Common myeloid progenitor, CD34-positive (primary cell): ENCODE results near the gene CHMP2A.
"Not testable (repeated sequence)": the region's sequence is repeated elsewhere in the genome, so short reads cannot be mapped to it uniquely, and the experiment has no call there.

ENCODE experiments used
- CTCF ChIA-PET: fragments of 350-600 bp; sonication (Branson Sonifier 250); formaldehyde crosslinking; loops from one replicate; lab custom pipeline; 2021; ENCODE audit warnings: antibody characterized with exemption; lab: Charles Lee
- POLR2A ChIA-PET: fragments of 350-600 bp; sonication (Branson Sonifier 250); formaldehyde crosslinking; loops from one replicate; lab custom pipeline; 2021; ENCODE audit warnings: antibody characterized with exemption; lab: Charles Lee
- DNase-seq, 3 donors: peaks; one replicate each; pipeline versions ENCODE4 v3.0.0 to v3.0.0-alpha.2; 2013
- H3K27ac ChIP-seq, 2 experiments: 1 replicate in 1 of 2; 2 replicates in 1 of 2; pipeline ENCODE4 v1.7.0; 2013; ENCODE audit warnings: inconsistent platforms in 2 of 2, low read length in 2 of 2, mild to moderate bottlenecking in 2 of 2, low read depth in 1 of 2, moderate library complexity in 1 of 2; ENCODE audit not compliant: severe bottlenecking in 2 of 2, insufficient read depth in 1 of 2, poor library complexity in 1 of 2
- H3K27me3 ChIP-seq, 5 experiments: replicated peaks in 2 of 5; 1 replicate in 3 of 5; 2 replicates in 2 of 5; pipeline versions ENCODE4 v1.6.1 to v1.7.0; 2013; ENCODE audit warnings: low read length in 4 of 5, mild to moderate bottlenecking in 2 of 5, moderate library complexity in 2 of 5, inconsistent platforms in 1 of 5; ENCODE audit not compliant: insufficient read depth in 5 of 5, control insufficient read depth in 4 of 5
- H3K36me3 ChIP-seq, 4 experiments: 1 replicate in 2 of 4; 2 replicates in 2 of 4; pipeline versions ENCODE4 v1.6.1 to v1.7.0; 2013; ENCODE audit warnings: low read length in 3 of 4, control low read depth in 1 of 4, mild to moderate bottlenecking in 1 of 4; ENCODE audit not compliant: control insufficient read depth in 4 of 4, insufficient read depth in 4 of 4
- H3K4me1 ChIP-seq, 4 experiments: 1 replicate in 3 of 4; 2 replicates in 1 of 4; pipeline versions ENCODE4 v1.6.1 to v1.7.1; 2013; ENCODE audit warnings: low read length in 3 of 4, mild to moderate bottlenecking in 3 of 4, control low read depth in 1 of 4, inconsistent platforms in 1 of 4, moderate library complexity in 1 of 4; ENCODE audit not compliant: control insufficient read depth in 4 of 4, insufficient read depth in 4 of 4; ENCODE audit errors: control extremely low read depth in 1 of 4
- H3K4me3 ChIP-seq, 7 experiments: 1 replicate in 4 of 7; 2 replicates in 3 of 7; pipeline versions ENCODE4 v1.5.1 to v1.7.0; 2013; ENCODE audit warnings: mild to moderate bottlenecking in 7 of 7, low read length in 6 of 7, moderate library complexity in 6 of 7, inconsistent platforms in 2 of 7, low read depth in 2 of 7, control low read depth in 1 of 7; ENCODE audit not compliant: insufficient read depth in 4 of 7, control insufficient read depth in 1 of 7; ENCODE audit errors: extremely low read depth in 1 of 7
- H3K9me3 ChIP-seq, 5 experiments: 1 replicate in 4 of 5; 2 replicates in 1 of 5; pipeline versions ENCODE4 v1.6.1 to v1.7.1; 2013; ENCODE audit warnings: low read length in 4 of 5, mild to moderate bottlenecking in 2 of 5, inconsistent platforms in 1 of 5, low read depth in 1 of 5, moderate library complexity in 1 of 5; ENCODE audit not compliant: control insufficient read depth in 4 of 5, insufficient read depth in 2 of 5; ENCODE audit errors: control extremely low read depth in 1 of 5
- WGBS: methylation state at CpG from one replicate; pipeline ENCODE4 v1.1.5; 2013; ENCODE audit not compliant: insufficient coverage; 5-methylcytosine and 5-hydroxymethylcytosine counted together

CHMP2A gene

DNA sequence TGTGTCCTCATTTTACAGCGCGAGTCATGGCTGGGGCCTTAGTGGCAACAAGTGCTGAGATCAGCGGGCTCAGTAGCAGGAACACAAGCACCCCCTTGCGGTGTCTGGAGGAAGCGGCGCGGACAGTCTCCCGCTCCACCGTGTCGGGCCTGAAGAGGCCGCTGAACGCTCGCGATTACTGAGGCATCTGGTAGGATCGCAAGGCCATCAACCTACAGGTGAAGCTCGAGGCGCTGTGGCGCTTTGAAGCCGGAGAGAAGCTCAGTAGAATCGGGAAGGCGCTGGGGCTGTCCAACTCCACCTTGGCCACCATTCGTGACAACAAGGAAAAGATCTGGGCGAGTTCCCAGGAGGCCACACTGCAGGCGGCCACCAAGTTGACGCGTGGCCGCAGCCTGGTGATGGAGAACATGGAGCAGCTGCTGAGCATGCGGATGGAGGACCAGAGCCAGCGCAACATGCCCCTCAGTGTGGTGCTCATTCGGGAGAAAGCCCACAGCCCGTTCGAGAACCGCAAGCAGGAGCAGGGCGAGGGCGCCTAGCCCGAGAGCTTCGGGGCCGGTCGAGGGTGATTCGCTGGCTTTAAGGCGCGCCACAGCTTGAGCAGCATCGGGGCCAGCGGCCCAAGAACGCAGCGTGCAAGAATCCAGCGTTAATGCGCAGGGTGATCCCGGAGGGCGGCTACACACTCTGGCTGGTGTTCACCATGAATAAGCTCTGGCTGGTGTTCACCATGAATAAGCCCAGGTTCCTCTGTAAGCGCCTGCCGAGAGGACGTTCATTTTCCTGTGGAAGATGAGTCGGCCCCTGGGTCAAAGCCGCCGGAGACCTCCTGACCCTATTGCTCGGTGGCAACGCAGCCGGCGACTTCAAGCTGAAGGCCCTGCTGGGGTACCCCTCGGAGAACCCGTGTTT, 26.6 kb upstream of the CHMP2A start:
- Histone ChIP-seq H3K27me3 (no peaks in the 10 kb centered on the region), H3K36me3 (peaks cover 0 to 34% (median 23%) of the 10 kb centered on the region in 4 experiments), H3K4me1 (peaks cover 0 to 4% (median 2%) of the 10 kb centered on the region in 4 experiments), H3K27ac (peak overlapping the region in 1 of 2 experiments; percentile 25), H3K9me3 (no peaks in the 10 kb centered on the region), H3K4me3 (no peak overlapping the region)
- ChIA-PET POLR2A (interaction anchor here (1.5 kb wide), 1 partner anchor 38 kb away, joined by 4 read pairs; the partner anchor contains the start of gene TRIM28), CTCF (interaction anchor here (0.8 to 8.4 kb wide), 13 partner anchors 12 to 148 kb away, joined by 3 to 139 read pairs (median 4); partner anchors contain the start of genes CHMP2A and ZBTB45)
- peak; percentile 89 to 95 (median 93) for DNase-seq
- 69% methylated on average over 54 of the region's 62 CpGs for WGBS

DNA sequence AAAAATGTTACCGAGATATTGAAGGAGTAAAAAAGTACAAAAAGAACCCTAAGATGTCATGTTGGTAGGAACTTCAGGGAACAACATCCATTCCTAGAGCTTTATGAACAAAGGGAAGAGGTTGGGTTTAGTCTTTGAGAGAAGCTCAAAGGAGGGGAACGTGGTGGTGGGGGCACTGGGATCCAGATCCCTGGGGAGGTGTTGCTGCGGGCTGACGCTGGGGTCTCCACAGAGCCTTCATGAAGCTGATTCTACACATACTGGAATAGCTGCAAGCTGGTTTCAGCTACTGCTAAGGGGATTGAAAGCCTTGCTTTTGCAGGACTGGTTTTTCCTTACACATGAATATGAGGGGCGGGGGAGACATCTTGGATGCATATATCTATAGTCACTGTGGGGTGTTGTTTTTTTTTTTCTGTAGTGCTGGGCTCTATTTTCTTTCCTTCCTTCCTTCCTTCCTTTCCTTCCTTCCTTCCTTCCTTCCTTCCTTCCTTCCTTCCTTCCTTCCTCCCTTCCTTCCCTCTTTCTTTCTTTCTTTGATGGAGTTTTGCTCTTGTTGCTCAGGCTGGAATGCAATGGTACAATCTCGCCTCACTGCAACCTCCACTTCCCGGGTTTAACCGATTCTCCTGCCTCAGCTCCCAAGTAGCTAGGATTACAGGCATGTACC, 24.7 kb upstream of the CHMP2A start:
- WGBS, result 91% methylated on average over 6 of the region's 8 CpGs
- Histone ChIP-seq H3K4me3 (no peak overlapping the region), H3K4me1 (peaks cover 1 to 13% (median 13%) of the 10 kb centered on the region in 4 experiments), H3K9me3 (no peaks in the 10 kb centered on the region), H3K36me3 (peaks cover 0 to 26% (median 20%) of the 10 kb centered on the region in 4 experiments), H3K27ac (no peak overlapping the region), H3K27me3 (no peaks in the 10 kb centered on the region)
- ChIA-PET CTCF (interaction anchor here (1.1 to 8.4 kb wide), 9 partner anchors 18 to 215 kb away, joined by 3 to 139 read pairs (median 3); partner anchors contain the start of genes CHMP2A and ZBTB45), POLR2A (no interaction called here)
- DNase-seq, result no peak

DNA sequence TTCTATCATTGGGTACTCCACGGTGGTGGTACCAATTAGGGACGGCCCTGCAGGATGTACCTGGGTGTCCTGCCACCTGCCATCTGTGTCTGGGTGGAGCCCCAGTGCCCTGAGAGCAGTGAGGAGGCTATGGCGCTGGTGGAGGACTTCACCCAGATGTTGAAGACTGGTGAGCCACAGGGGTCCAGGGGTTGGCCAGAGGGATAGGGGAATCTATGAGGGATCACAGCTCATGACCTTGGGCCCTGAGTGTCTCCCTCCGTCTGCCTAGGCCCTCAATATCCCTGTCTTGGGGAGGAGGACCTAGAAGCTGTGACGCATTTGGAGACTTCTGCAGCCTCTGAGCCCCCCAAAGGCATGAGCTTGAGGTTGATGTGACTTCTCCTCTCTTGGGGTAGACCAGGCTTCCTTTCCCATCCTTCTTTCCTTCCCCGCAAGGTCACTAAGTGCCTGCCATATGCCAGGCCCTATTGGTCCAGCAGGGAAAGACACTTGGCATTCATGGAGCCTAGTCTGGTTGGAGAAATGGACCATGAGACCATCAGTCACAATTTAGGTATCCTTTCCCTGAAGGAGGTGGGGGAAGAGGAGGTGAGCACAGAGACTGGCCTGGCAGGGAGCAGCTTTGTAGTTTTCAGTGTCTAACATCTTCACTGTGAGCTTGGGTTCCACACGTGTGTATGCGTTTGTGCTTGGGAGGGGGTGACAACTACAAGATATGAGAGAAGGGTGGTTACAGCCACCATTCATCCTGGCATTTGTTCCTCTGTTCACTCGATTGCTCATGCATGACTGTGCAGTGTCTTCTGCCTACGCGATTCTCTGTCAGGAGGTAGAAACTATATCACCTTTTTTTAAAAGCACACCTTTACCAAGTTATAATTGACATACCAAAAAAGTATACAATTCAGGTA, 23.4 kb upstream of the CHMP2A start:
- no peak overlapping the region for H3K4me3 ChIP-seq
- DNase-seq, result peak in 1 of 3 donors; percentile 1
- H3K27ac ChIP-seq, result no peak overlapping the region
- H3K4me1 ChIP-seq, result peaks cover 8 to 24% (median 24%) of the 10 kb centered on the region in 4 experiments
- POLR2A ChIA-PET, result no interaction called here
- H3K36me3 ChIP-seq, result peaks cover 0 to 20% (median 14%) of the 10 kb centered on the region in 4 experiments
- H3K9me3 ChIP-seq, result no peaks in the 10 kb centered on the region
- CTCF ChIA-PET, result interaction anchor here (0.8 to 8.4 kb wide), 7 partner anchors 14 to 214 kb away, joined by 3 to 139 read pairs (median 3); partner anchors contain the start of genes CHMP2A and ZBTB45
- WGBS, result 97% methylated on average over 5 of the region's 11 CpGs
- no peaks in the 10 kb centered on the region for H3K27me3 ChIP-seq

DNA sequence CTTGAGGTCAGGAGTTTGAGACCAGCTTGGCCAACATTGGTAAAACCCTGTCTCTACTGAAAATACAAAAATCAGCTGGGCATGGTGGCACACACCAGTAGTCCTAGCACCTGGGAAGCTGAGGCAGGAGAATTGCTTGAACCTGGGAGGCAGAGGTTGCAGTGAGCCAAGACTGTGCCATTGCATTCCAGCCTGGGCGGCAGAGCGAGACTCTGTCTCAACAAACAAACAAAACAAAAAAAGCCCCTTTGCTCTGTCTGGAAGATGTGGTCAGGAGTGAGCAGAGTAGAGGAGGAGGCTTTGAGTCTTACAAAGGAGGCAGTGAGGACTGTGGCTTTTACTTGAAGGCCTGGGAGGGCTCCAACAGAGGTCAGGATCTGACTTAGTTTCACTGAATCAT, 22.7 kb upstream of the CHMP2A start:
- H3K27me3 ChIP-seq, H3K4me3 ChIP-seq, DNase-seq, H3K9me3 ChIP-seq, POLR2A ChIA-PET, H3K27ac ChIP-seq: not testable (repeated sequence)
- peaks cover 0 to 13% (median 11%) of the 10 kb centered on the region in 4 experiments for H3K36me3 ChIP-seq
- peaks cover 8 to 24% (median 24%) of the 10 kb centered on the region in 4 experiments for H3K4me1 ChIP-seq
- CTCF ChIA-PET, result interaction anchor here (1.8 to 8.4 kb wide), 3 partner anchors 16 to 64 kb away, joined by 4 to 139 read pairs (median 7); partner anchors contain the start of gene ZBTB45
- no CpG with 5 or more reads among the region's 2 CpGs for WGBS

DNA sequence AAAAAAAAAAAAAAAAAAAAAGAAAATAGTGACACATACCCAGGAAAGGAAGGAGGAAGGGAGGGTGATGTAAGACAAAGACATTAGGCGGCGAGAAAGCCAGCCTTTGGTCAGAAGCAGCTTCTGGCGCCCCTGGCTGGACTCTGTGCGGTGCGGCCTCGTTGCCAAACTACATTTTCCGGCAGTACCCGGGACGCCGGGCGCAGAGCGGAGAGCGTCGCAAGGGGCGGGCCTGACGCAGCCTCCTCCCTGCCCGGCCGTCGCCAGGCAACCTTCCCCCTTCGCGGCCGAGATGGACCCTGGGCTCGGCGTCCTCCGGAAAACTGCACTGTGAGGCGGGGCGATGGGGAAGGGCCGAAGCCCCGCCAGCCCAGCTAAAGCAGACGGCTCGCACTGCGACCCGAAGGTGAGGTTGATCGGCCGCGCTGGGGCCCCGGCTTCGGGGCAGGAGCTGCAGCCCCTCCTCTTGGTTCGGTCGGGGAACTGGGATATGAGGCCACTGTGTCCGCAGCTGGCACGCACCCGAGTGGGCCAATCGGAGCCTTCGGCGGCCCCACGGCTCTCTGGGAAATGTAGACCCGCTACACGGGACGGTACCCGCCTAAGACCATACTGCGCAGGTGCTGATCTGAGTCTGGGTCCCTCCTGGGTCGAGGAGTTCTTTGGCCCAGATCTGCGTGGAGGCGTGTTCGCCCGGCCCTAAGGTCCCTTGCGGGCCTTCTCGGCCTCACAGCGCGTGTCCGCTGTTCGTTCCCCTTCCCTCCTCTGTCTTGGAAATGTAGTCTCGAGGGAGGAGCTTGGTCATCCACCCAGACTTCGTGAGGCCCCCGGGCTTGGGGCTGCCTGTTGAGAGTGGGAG, 20.5 kb upstream of the CHMP2A start:
- Histone ChIP-seq H3K9me3 (no peaks in the 10 kb centered on the region), H3K4me1 (peaks cover 8 to 32% (median 30%) of the 10 kb centered on the region in 4 experiments), H3K4me3 (peak overlapping the region; percentile 39 to 86 (median 74)), H3K27ac (peak overlapping the region; percentile 94 to 95), H3K36me3 (peaks cover 0 to 14% (median 11%) of the 10 kb centered on the region in 4 experiments), H3K27me3 (no peaks in the 10 kb centered on the region)
- POLR2A ChIA-PET, result interaction anchor here (0.9 to 1.9 kb wide), 5 partner anchors 13 to 55 kb away, joined by 3 to 11 read pairs (median 5); partner anchors contain the start of genes CHMP2A, TRIM28, UBE2M and ZBTB45
- WGBS, result under 1% methylated on average over 61 of the region's 66 CpGs
- DNase-seq, result peak; percentile 92 to 95 (median 94)
- CTCF ChIA-PET, result interaction anchor here (0.6 to 8.4 kb wide), 7 partner anchors 14 to 62 kb away, joined by 3 to 139 read pairs (median 5); partner anchors contain the start of genes CHMP2A and ZBTB45
